HEK293T (cell line): ENCODE data around the gene KLHL17.

Experiments used
- CTCF ChIA-PET: fragments of 350-600 bp; formaldehyde crosslinking; extraction: SDS; loops from one replicate; lab custom pipeline; 2021; ENCODE audit warnings: antibody characterized with exemption, inconsistent platforms; lab: Yijun Ruan, JAX
- POLR2A ChIA-PET: fragments of 350-600 bp; formaldehyde crosslinking; extraction: SDS; loops from one replicate; lab custom pipeline; 2020; ENCODE audit warnings: antibody characterized with exemption, inconsistent platforms; lab: Yijun Ruan, JAX
- DNase-seq: peaks from one replicate; pipeline ENCODE4 v3.0.0; 2012; ENCODE audit warnings: mixed read lengths; ENCODE audit errors: extremely low spot score
- ARNT ChIP-seq: fragments of 450-650 bp; IDR thresholded peaks from 2 replicates; pipeline ENCODE4 v1.6.1; 2017; ENCODE audit warnings: mild to moderate bottlenecking
- BHLHE40 ChIP-seq: fragments of 450-650 bp; IDR thresholded peaks from 2 replicates; pipeline ENCODE4 v1.6.1; 2016; ENCODE audit warnings: mild to moderate bottlenecking, moderate library complexity, borderline replicate concordance
- CTBP1 ChIP-seq: fragments of 450-650 bp; IDR thresholded peaks from 2 replicates; pipeline ENCODE4 v1.6.1; 2016; ENCODE audit warnings: borderline replicate concordance
- ELF4 ChIP-seq: fragments of 450-650 bp; IDR thresholded peaks from 2 replicates; pipeline ENCODE4 v1.6.1; 2017; ENCODE audit warnings: antibody characterized with exemption
- FOXA1 ChIP-seq: fragments of 450-650 bp; IDR thresholded peaks from 2 replicates; pipeline ENCODE4 v1.6.1; 2016; ENCODE audit warnings: mild to moderate bottlenecking
- FOXK2 ChIP-seq: fragments of 450-650 bp; IDR thresholded peaks from 2 replicates; pipeline ENCODE4 v1.6.1; 2016; ENCODE audit warnings: mild to moderate bottlenecking
- FOXM1 ChIP-seq: fragments of 450-650 bp; IDR thresholded peaks from 2 replicates; pipeline ENCODE4 v1.6.1; 2017; ENCODE audit warnings: mild to moderate bottlenecking, borderline replicate concordance
- HDGF ChIP-seq: fragments of 450-650 bp; IDR thresholded peaks from 2 replicates; pipeline ENCODE4 v1.6.1; 2017; ENCODE audit warnings: antibody characterized with exemption, borderline replicate concordance
- L3MBTL2 ChIP-seq: fragments of 450-650 bp; conservative IDR thresholded peaks from 2 replicates; pipeline ENCODE4 v1.6.1; 2016; ENCODE audit warnings: mild to moderate bottlenecking
- LEF1 ChIP-seq: fragments of 450-650 bp; IDR thresholded peaks from 2 replicates; pipeline ENCODE4 v1.6.1; 2017; ENCODE audit warnings: mild to moderate bottlenecking, borderline replicate concordance
- NFRKB ChIP-seq: fragments of 450-650 bp; IDR thresholded peaks from 2 replicates; pipeline ENCODE4 v1.6.1; 2016; ENCODE audit warnings: mild to moderate bottlenecking, moderate library complexity
- PKNOX1 ChIP-seq: fragments of 450-650 bp; IDR thresholded peaks from 2 replicates; pipeline ENCODE4 v1.6.1; 2016
- SP1 ChIP-seq: fragments of 450-650 bp; IDR thresholded peaks from 2 replicates; pipeline ENCODE4 v1.6.1; 2017
- SUZ12 ChIP-seq: fragments of 450-650 bp; IDR thresholded peaks from 2 replicates; pipeline ENCODE4 v1.6.1; 2016; ENCODE audit warnings: mild to moderate bottlenecking
- TARDBP ChIP-seq: fragments of 450-650 bp; IDR thresholded peaks from 2 replicates; pipeline ENCODE4 v1.6.1; 2016
- ZNF384 ChIP-seq: fragments of 450-650 bp; IDR thresholded peaks from 2 replicates; pipeline ENCODE4 v1.6.1; 2016

The KLHL17 gene

GRCh38 chr1:996851-997712 is 36.7 kb downstream of the KLHL17 start:
- TF ChIP-seq NFRKB (no peak), TARDBP (no peak), FOXA1 (no peak), FOXK2 (no peak), PKNOX1 (no peak), CTBP1 (no peak), ARNT (no peak), ELF4 (no peak), SUZ12 (no peak), FOXM1 (no peak), BHLHE40 (no peak), SP1 (no peak)
- ChIA-PET CTCF (interaction anchor here (1.5 kb wide), 1 partner anchor 13 kb away, joined by 6 read pairs; no protein-coding TSS in a partner anchor), POLR2A (interaction anchor here (0.9 to 2.5 kb wide), 8 partner anchors 14 to 83 kb away, joined by 3 to 14 read pairs (median 5); partner anchors contain the start of genes AGRN and PERM1)
- DNase-seq: no peak

- ChIA-PET CTCF (interaction anchor here (1.5 kb wide), 1 partner anchor 13 kb away, joined by 6 read pairs; no protein-coding TSS in a partner anchor), POLR2A (interaction anchor here (0.9 to 2.5 kb wide), 10 partner anchors 14 to 82 kb away, joined by 3 to 14 read pairs (median 4); partner anchors contain the start of genes AGRN and PERM1)
- no peak for TF ChIP-seq TARDBP
- no peak for TF ChIP-seq ZNF384
- no peak for TF ChIP-seq SUZ12
- DNase-seq: no peak
These were observed 37.3 kb downstream of the KLHL17 start for GRCh38 chr1:997713-997992.

GRCh38 chr1:997993-998744 is 37.8 kb downstream of the KLHL17 start:
- TF ChIP-seq FOXK2 (no peak), LEF1 (no peak), ELF4 (no peak), L3MBTL2 (peak; percentile 64)
- CTCF ChIA-PET: interaction anchor here (1.5 kb wide), 1 partner anchor 14 kb away, joined by 6 read pairs; no protein-coding TSS in a partner anchor
- POLR2A ChIA-PET: interaction anchor here (1.0 to 2.5 kb wide), 11 partner anchors 8 to 82 kb away, joined by 3 to 14 read pairs (median 4); partner anchors contain the start of gene PERM1
- DNase-seq: no peak

- CTCF ChIA-PET: no interaction called here
- DNase-seq: no peak
- TF ChIP-seq FOXM1 (no peak), CTBP1 (no peak), LEF1 (no peak), SUZ12 (no peak), BHLHE40 (no peak), TARDBP (no peak), ELF4 (no peak), L3MBTL2 (no peak), PKNOX1 (no peak), FOXK2 (no peak), FOXA1 (no peak), NFRKB (no peak), ARNT (no peak), ZNF384 (no peak), SP1 (no peak), HDGF (no peak)
- POLR2A ChIA-PET: interaction anchor here (1.0 to 2.5 kb wide), 7 partner anchors 9 to 65 kb away, joined by 3 to 14 read pairs (median 3); partner anchors contain the start of gene PERM1
These were observed 38.3 kb downstream of the KLHL17 start for GRCh38 chr1:998745-998994.

GRCh38 chr1:998995-999724 is 38.8 kb downstream of the KLHL17 start:
- ChIA-PET CTCF (no interaction called here), POLR2A (interaction anchor here (0.6 to 2.5 kb wide), 11 partner anchors 9 to 292 kb away, joined by 3 to 14 read pairs (median 4); partner anchors contain the start of genes AGRN and PERM1)
- DNase-seq: peak; percentile 37
- TF ChIP-seq CTBP1: no peak
- TF ChIP-seq TARDBP: no peak
- no peak for TF ChIP-seq SP1
- no peak for TF ChIP-seq FOXK2
- TF ChIP-seq ELF4: no peak
- no peak for TF ChIP-seq HDGF
- peak; percentile 89 for TF ChIP-seq LEF1
- TF ChIP-seq SUZ12: no peak

GRCh38 chr1:999725-1000356 is 39.5 kb downstream of the KLHL17 start, which contains the start of gene HES4:
Gene HES4 (minus strand): TSS chr1:1000097. CDS start chr1:999973, 124 bp downstream.
- DNase-seq: peak; percentile 85
- ChIA-PET POLR2A (interaction anchor here (0.6 to 2.6 kb wide), 9 partner anchors 14 to 291 kb away, joined by 3 to 9 read pairs (median 4); partner anchors contain the start of genes AGRN, ISG15 and PERM1), CTCF (no interaction called here)

More at GRCh38 chr1:999725-1000356, 39.5 kb downstream of the KLHL17 start, which contains the start of gene HES4:
- TF ChIP-seq FOXK2 (no peak), PKNOX1 (peak; percentile 97), SP1 (no peak), ELF4 (no peak), NFRKB (no peak), ARNT (peak; percentile 78), ZNF384 (no peak), L3MBTL2 (no peak), FOXA1 (no peak), TARDBP (no peak), CTBP1 (0 out of 2 replicates have a peak, but pooled peaks have one; percentile 34), FOXM1 (peak; percentile 92), LEF1 (no peak; the same call in 1 of the 2 replicates), SUZ12 (no peak)
